ENCODE results near the gene MYH11.
"Not testable (repeated sequence)": the region's sequence is repeated elsewhere in the genome, so short reads cannot be mapped to it uniquely, and the experiment has no call there.

MYH11 gene

GRCh38 chr16:15749985-15750384 is 106.8 kb downstream of the MYH11 start:
- no peak for DNase-seq (ENCODE audit: low read depth)

GRCh38 chr16:15749371-15749770 is 107.5 kb downstream of the MYH11 start:
- DNase-seq (ENCODE audit: low read depth) = no peak

- DNase-seq (ENCODE audit: low read depth) = no peak
Measured at GRCh38 chr16:15748654-15749053, 108.2 kb downstream of the MYH11 start.

- DNase-seq (ENCODE audit: low read depth) = no peak
Measured at GRCh38 chr16:15747937-15748336, 108.9 kb downstream of the MYH11 start.

- no peak for DNase-seq (ENCODE audit: low read depth)
Measured at GRCh38 chr16:15746332-15746731, 110.5 kb downstream of the MYH11 start.

GRCh38 chr16:15743657-15744056 is 113.2 kb downstream of the MYH11 start:
- DNase-seq (ENCODE audit: low read depth) = no peak

GRCh38 chr16:15742716-15743115 is 114.1 kb downstream of the MYH11 start:
- DNase-seq (ENCODE audit: low read depth) = no peak

GRCh38 chr16:15741207-15741871 is 115.5 kb downstream of the MYH11 start:
- DNase-seq (ENCODE audit: low read depth) = no peak

GRCh38 chr16:15739950-15740349 is 116.9 kb downstream of the MYH11 start:
- DNase-seq (ENCODE audit: low read depth) = no peak

- no peak for DNase-seq (ENCODE audit: low read depth)
Measured at GRCh38 chr16:15739464-15739863, 117.4 kb downstream of the MYH11 start.

GRCh38 chr16:15737140-15737644 is 119.6 kb downstream of the MYH11 start:
- no peak for DNase-seq (ENCODE audit: low read depth)

GRCh38 chr16:15736529-15736928 is 120.3 kb downstream of the MYH11 start:
- no peak for DNase-seq (ENCODE audit: low read depth)

- DNase-seq (ENCODE audit: low read depth) = no peak
Measured at GRCh38 chr16:15735610-15736009, 121.2 kb downstream of the MYH11 start.

- no peak for DNase-seq (ENCODE audit: low read depth)
Measured at GRCh38 chr16:15732416-15732815, 124.4 kb downstream of the MYH11 start.

GRCh38 chr16:15729152-15729551 is 127.7 kb downstream of the MYH11 start:
- no peak for DNase-seq (ENCODE audit: low read depth)

- DNase-seq (ENCODE audit: low read depth) = not testable (repeated sequence)
Measured at GRCh38 chr16:15727697-15728096, 129.1 kb downstream of the MYH11 start.

GRCh38 chr16:15726715-15727114 is 130.1 kb downstream of the MYH11 start:
- no peak for DNase-seq (ENCODE audit: low read depth)

- DNase-seq (ENCODE audit: low read depth) = no peak
Measured at GRCh38 chr16:15725641-15726240, 131.1 kb downstream of the MYH11 start.

- no peak for DNase-seq (ENCODE audit: low read depth)
Measured at GRCh38 chr16:15723808-15724207, 133.0 kb downstream of the MYH11 start.

GRCh38 chr16:15721018-15721417 is 135.8 kb downstream of the MYH11 start:
- DNase-seq (ENCODE audit: low read depth) = no peak

GRCh38 chr16:15716694-15717447 is 140.0 kb downstream of the MYH11 start:
- DNase-seq (ENCODE audit: low read depth) = no peak

- DNase-seq (ENCODE audit: low read depth) = no peak
Measured at GRCh38 chr16:15715221-15715620, 141.6 kb downstream of the MYH11 start.

Data from HS-5 (cell line).